Prostate gland (tissue), 2 donors: ENCODE data around the gene PID1.

Experiments used
- CTCF ChIP-seq, 4 experiments: fragments of 200-600 bp in 2 of 4; fragments of 450-650 bp in 2 of 4; sonication (generic) in 2 of 4; IDR thresholded peaks; 1 replicate in 3 of 4; 2 replicates in 1 of 4; pipeline ENCODE4 v1.5.1; 2016 to 2019; ENCODE audit warnings: antibody characterized with exemption in 4 of 4, mild to moderate bottlenecking in 2 of 4, moderate library complexity in 2 of 4
- POLR2A ChIP-seq: fragments of 450-650 bp; IDR thresholded peaks from one replicate; pipeline ENCODE4 v1.6.1; 2016; ENCODE audit warnings: antibody characterized with exemption, mild to moderate bottlenecking
- POLR2AphosphoS5 ChIP-seq: sonication (generic); formaldehyde crosslinking; IDR thresholded peaks from one replicate; pipeline ENCODE4 v1.6.1; 2017; ENCODE audit warnings: antibody characterized with exemption

GRCh38 chr2:228988786-228989185 is 282.3 kb downstream of the PID1 start:
- TF ChIP-seq POLR2A (no peak), POLR2AphosphoS5 (no peak), CTCF (IDR thresholded peaks at IDR 0.05) (no peak)
